RWPE1 (cell line): ENCODE data around the gene UNC13D.
"Not testable (repeated sequence)": the region's sequence is repeated elsewhere in the genome, so short reads cannot be mapped to it uniquely, and the experiment has no call there.

Experiments used
- CTCF ChIA-PET: fragments of 350-600 bp; sonication (Branson Sonifier 250); formaldehyde crosslinking; extraction: SDS; loops from one replicate; lab custom pipeline; 2021; lab: Yijun Ruan, JAX
- POLR2A ChIA-PET: fragments of 400-600 bp; formaldehyde crosslinking; extraction: SDS; loops from one replicate; lab custom pipeline; 2020; ENCODE audit warnings: antibody characterized with exemption; ENCODE audit not compliant: low non-redundant PET; lab: Yijun Ruan, JAX
- DNase-seq: peaks from one replicate; pipeline ENCODE4 v3.0.0; 2012; ENCODE audit warnings: low spot score
- H3K27ac ChIP-seq: fragments of 450-650 bp; 2 replicates; pipeline ENCODE4 v1.5.1; 2017
- CTCF ChIP-seq: fragments of 450-650 bp; conservative IDR thresholded peaks from 2 replicates; pipeline ENCODE4 v1.5.1; 2017; ENCODE audit warnings: low read depth, mild to moderate bottlenecking

The UNC13D gene

GRCh38 chr17:75811174-75811573 is 33.0 kb downstream of the UNC13D start:
- ChIA-PET CTCF (interaction anchor here (0.6 kb wide), 1 partner anchor 37 kb away, joined by 3 read pairs; no protein-coding TSS in a partner anchor), POLR2A (no interaction called here)
- peak overlapping the region; percentile 94 for H3K27ac ChIP-seq
- no peak for DNase-seq
- TF ChIP-seq CTCF: no peak

GRCh38 chr17:75810756-75811155 is 33.4 kb downstream of the UNC13D start:
- POLR2A ChIA-PET, DNase-seq: not testable (repeated sequence)
- peak overlapping the region; percentile 94 for H3K27ac ChIP-seq
- CTCF ChIA-PET: interaction anchor here (0.6 to 0.7 kb wide), 2 partner anchors 37 to 83 kb away, joined by 3 to 5 read pairs; no protein-coding TSS in a partner anchor

- H3K27ac ChIP-seq: peak overlapping the region; percentile 94
- TF ChIP-seq CTCF: no peak
- DNase-seq: no peak
- CTCF ChIA-PET: interaction anchor here (0.5 to 0.7 kb wide), 3 partner anchors 35 to 83 kb away, joined by 3 to 5 read pairs (median 3); no protein-coding TSS in a partner anchor
- POLR2A ChIA-PET: no interaction called here
These were observed 34.0 kb downstream of the UNC13D start for GRCh38 chr17:75810216-75810615.

GRCh38 chr17:75809631-75810111 is 34.5 kb downstream of the UNC13D start:
- H3K27ac ChIP-seq: peak overlapping the region; percentile 94
- ChIA-PET POLR2A (interaction anchor here (1.4 kb wide), 1 partner anchor 24 kb away, joined by 5 read pairs; no protein-coding TSS in a partner anchor), CTCF (interaction anchor here (0.5 to 0.8 kb wide), 2 partner anchors 10 to 35 kb away, joined by 3 read pairs; no protein-coding TSS in a partner anchor)
- TF ChIP-seq CTCF: no peak
- DNase-seq: no peak

- POLR2A ChIA-PET: interaction anchor here (1.4 kb wide), 1 partner anchor 23 kb away, joined by 5 read pairs; no protein-coding TSS in a partner anchor
- TF ChIP-seq CTCF: no peak
- peak; percentile 31 for DNase-seq
- CTCF ChIA-PET: interaction anchor here (0.6 to 0.8 kb wide), 2 partner anchors 9 to 23 kb away, joined by 3 read pairs; no protein-coding TSS in a partner anchor
- peak overlapping the region; percentile 94 for H3K27ac ChIP-seq
These were observed 35.1 kb downstream of the UNC13D start for GRCh38 chr17:75808905-75809621.

- ChIA-PET POLR2A (interaction anchor here (1.4 kb wide), 1 partner anchor 23 kb away, joined by 5 read pairs; no protein-coding TSS in a partner anchor), CTCF (interaction anchor here (0.6 kb wide), 1 partner anchor 23 kb away, joined by 3 read pairs; no protein-coding TSS in a partner anchor)
- H3K27ac ChIP-seq: peak overlapping the region; percentile 94
- no peak for TF ChIP-seq CTCF
- DNase-seq: no peak
These were observed 35.7 kb downstream of the UNC13D start for GRCh38 chr17:75808549-75808904.
